HG03175 (cell line): ENCODE measurements around the gene OTUD1.
"Not testable (repeated sequence)": the region's sequence is repeated elsewhere in the genome, so short reads cannot be mapped to it uniquely, and the experiment has no call there.

Source experiments
- ATAC-seq: cut with Tn5 transposase; IDR thresholded peaks from one replicate; pipeline ENCODE4 v1.9.1; 2021; ENCODE audit warnings: mild to moderate bottlenecking, moderate library complexity; ENCODE audit not compliant: unreplicated experiment

OTUD1 gene

DNA sequence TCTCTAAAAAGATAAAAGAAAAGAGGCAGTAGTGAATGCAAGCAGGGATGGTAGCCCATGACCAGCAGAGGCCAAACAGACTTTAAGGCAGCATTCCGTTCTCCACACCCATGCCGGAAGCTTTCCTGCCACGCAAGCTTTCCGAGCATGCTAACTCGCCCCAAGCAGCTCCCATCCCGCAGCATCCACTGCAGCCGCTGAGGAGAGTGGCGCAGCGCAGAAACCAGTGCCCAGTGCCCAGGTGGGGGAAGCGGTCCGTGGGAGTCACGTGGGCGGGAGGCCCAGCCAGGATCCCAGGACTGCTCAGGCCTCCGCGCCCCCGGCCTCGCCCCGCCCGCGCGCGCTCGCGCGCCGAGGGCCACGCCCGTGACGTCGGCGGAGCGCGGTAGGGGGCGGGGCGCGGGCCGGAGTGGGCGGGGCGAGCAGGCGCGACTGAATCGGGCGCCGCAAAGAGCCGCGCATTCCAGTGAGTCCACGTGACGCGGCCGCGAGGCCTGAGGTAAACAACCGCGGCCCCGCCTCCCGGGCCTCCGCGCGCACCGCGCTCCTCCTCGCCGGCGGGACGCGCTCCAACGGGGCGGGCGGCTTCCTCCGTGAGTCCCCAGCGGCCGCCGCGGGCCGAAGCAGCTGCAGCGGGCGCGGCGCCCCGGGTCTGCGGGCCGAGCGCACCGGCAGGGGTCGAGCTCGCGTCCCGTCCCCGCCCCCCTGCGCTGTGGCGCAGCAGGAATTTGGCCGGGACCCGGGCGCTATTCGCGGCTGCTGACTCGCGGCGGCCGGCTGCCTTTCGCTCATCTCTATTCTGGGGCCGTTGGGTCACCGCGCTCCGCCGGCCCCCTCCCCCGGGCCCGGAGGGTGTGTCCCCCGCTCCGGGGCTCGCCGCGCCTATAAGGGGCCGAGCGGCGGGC, at the start of gene OTUD1:
OTUD1 (plus strand) TSS at position 529 of the 905 bp plus-strand sequence. CDS start 383 bp downstream, outside the sequence.
- ATAC-seq, result peak; percentile 80

DNA sequence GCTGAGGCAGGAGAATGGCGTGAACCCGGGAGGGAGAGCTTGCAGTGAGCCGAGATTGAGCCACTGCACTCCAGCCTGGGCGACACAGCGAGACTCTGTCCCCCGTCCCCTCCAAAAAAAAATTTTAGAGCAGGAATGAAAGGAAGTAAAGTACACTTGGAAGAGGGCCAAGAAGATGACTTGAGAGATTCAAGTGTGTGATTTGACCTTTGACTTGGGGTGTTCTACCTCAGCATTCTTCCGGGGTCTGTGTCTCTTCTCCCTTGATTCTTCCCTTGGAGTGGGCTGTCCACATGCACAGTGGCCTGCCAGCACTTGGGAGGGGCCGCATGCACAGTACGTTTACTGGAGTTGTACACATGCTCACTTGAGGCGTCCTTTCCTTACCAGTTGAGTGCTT, 48.5 kb upstream of the OTUD1 start:
- ATAC-seq, result not testable (repeated sequence)

DNA sequence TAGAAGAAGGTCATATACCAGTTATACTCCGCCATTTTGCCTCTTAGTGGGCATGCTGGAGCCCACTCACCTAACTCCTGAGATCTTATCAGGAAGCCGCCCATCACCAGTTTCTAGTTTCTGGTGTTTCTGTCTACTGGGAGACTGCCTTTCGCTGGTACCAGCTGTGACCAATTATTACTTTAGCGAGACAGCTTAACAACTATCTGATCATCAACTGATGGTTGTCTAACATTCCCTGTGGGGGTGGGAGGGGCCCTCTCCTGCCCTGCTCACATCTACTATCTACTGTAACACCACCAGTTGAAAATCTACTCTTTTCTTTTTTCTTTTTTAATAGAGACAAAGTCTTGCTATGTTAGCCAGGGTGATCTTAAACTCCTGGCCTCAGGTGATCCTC, 48.1 kb upstream of the OTUD1 start:
- no peak for ATAC-seq

DNA sequence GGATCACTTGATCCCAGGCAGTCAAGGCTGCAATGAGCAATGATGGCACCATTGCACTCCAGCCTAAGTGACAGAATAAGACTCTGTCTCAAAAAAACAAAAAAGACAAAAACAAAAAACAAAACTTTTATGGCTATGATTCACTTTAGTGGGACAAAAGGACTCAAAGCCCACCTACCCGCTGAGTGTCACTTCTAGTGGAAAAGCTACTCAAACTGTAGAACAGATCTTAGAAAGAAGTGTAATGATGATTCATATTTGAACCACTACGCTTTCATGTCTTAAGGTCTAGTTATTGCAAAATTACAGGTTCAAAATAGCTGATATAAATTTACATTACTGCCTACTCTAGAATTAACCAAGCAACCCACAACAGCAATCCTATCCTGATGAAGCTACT, 47.1 kb upstream of the OTUD1 start:
- ATAC-seq, result no peak

- no peak for ATAC-seq
Measured at GRCh38 chr10:23395017-23395416, 43.9 kb upstream of the OTUD1 start.

DNA sequence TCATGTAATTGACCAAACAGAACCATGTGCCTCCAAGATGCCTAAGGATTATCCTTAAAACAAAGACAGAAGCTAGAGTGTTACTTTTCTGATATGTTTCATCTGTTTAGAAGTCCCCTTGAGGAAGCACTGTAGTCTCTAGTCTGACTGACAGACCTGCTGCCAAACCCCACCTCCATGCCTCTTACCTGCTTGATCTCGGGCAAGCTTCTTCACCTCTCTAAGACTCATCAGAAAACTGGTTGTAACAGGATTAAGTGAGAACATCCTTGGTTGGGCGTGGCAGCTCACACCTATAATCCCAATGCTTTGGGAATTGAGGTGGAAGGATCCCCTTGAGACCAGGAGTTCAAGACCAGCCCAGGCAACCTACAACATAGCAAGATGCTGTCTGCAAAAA, 42.2 kb upstream of the OTUD1 start:
- no peak for ATAC-seq

GRCh38 chr10:23399701-23400144, 39.2 kb upstream of the OTUD1 start:
- no peak for ATAC-seq

GRCh38 chr10:23402856-23403255, 36.0 kb upstream of the OTUD1 start:
- no peak for ATAC-seq

GRCh38 chr10:23403278-23403677, 35.6 kb upstream of the OTUD1 start:
- no peak for ATAC-seq

DNA sequence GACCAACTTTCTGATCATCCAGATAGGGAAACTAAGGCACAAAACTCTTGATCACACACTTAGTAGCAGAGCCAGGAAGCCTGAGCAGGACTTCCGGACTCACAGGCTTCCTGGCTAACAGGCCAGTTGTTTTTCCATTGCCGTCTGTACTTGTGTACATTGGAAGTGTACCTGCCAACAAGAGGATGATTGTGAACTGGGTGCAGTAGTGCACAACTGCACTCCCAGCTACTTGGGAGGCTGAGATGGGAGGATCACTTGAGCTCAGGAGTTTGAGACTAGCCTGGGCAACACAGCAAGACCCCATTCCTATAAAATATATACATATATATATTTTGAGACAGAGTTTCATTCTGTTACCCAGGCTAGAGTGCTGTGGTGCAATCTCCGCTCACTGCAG, 35.2 kb upstream of the OTUD1 start:
- no peak for ATAC-seq

- no peak for ATAC-seq
Measured at GRCh38 chr10:23404461-23404980, 34.4 kb upstream of the OTUD1 start.

DNA sequence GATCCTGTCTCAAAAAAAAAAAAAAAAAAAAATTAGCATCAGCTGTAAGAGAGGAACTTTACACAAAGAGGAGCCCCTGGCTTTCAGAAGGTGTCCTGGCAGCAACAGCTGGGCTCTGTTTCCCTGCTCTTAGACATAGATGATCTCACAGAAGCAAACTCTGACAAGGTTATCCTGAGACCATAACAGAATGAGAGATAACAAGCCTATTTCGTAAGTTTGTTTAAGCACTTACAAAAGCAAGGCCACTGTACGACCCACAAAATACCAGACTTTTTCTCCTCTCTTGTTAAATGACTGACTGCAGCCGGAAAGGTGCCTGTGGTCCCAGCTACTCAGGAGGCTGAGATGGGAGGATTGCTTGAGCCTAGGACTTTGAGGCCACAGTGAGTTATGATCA, 33.3 kb upstream of the OTUD1 start:
- no peak for ATAC-seq

- ATAC-seq, result no peak
Measured at GRCh38 chr10:23406409-23406808, 32.5 kb upstream of the OTUD1 start.

- ATAC-seq, result no peak
Measured at GRCh38 chr10:23408330-23408976, 30.4 kb upstream of the OTUD1 start.

DNA sequence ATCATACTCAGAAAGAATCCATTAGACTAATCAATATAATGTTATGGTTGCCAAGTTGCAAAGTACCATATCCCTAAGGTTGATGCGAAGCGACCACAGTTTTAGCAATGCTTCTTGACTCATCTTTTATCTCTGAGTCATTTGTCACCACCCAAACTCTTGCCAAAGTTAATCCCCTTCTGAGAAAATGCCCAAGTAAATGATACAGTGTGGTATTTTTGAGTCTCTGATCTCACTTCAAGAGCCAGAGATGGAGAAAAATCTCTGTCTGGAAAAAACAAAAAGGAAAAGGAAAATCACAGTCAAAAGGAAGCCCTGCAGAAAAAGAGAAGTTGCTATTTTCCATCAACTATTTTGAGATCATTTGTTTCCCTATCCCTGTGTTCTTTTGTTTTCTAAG, 26.7 kb upstream of the OTUD1 start:
- no peak for ATAC-seq

DNA sequence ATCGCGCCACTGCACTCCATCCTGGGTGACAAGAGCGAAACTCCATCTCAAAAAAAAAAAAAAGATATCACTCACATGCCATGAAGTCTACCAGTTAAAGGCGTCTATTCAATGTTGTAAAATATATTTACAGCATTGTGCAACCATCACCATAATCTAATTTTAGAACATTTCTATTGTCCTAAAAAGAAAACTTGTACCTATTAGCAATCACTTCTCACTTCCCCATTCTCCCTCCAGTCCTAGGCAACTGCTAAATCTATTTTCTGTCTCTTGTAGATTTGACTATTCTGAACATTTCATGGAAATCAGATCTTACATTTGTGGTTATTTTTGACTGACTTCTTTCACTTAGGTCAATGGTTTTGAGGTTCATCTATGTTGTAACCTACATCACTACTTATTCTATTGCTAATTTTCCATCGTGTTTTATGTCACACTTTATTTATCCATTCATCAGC, 25.2 kb upstream of the OTUD1 start:
- peak; percentile 90 for ATAC-seq

DNA sequence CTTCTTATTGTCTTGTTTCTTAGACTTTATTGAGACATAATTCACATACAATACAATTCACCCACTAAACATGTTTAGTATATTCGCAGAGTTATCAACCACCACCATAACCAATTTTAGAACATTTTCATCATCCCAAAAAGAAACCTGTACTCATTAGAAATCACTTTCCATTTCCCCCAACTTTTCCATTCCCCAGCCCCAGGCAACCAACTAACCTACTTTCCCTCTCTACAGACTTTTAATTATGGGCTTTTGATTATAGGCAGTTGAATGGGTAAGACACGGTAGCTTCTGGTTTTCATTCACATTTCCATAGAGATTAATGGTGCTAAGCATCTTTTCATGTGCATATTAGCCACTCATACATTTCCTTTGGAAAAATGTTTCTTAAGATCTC, 24.2 kb upstream of the OTUD1 start:
- no peak for ATAC-seq

- no peak for ATAC-seq
Measured at GRCh38 chr10:23417254-23417653, 21.6 kb upstream of the OTUD1 start.

- ATAC-seq, result no peak
Measured at GRCh38 chr10:23418051-23418681, 20.7 kb upstream of the OTUD1 start.

- no peak for ATAC-seq
Measured at GRCh38 chr10:23419201-23419600, 19.7 kb upstream of the OTUD1 start.

GRCh38 chr10:23419655-23420329, 19.1 kb upstream of the OTUD1 start:
- no peak for ATAC-seq
